Prostate gland (tissue), 2 donors: ENCODE measurements around the gene PDZD11. TPM values are rescaled to one million over a fixed set of nuclear protein-coding genes. Genes with fewer than 3 reads are reported as not detected.
"Not testable (repeated sequence)": the region's sequence is repeated elsewhere in the genome, so short reads cannot be mapped to it uniquely, and the experiment has no call there.

Source experiments
- DNase-seq: peaks from one replicate; pipeline ENCODE4 v3.0.0-alpha.2; 2019; ENCODE audit warnings: low spot score
- H3K27ac ChIP-seq, 2 donors: fragments of 200-600 bp; sonication (generic); 2 replicates each; pipeline ENCODE4 v1.5.1; 2017 to 2019
- H3K27me3 ChIP-seq: fragments of 200-600 bp; sonication (generic); replicated peaks from 2 replicates; pipeline ENCODE4 v1.5.1; 2019; ENCODE audit not compliant: insufficient read depth
- H3K36me3 ChIP-seq, 2 donors: fragments of 200-600 bp; sonication (generic); 1 replicate in 1 of 2; 2 replicates in 1 of 2; pipeline versions ENCODE4 v1.5.1 to v1.8.1; 2017 to 2019
- H3K4me1 ChIP-seq: fragments of 200-600 bp; sonication (generic); replicated peaks from 2 replicates; pipeline ENCODE4 v1.5.1; 2019
- H3K4me3 ChIP-seq, 2 donors: fragments of 200-600 bp; sonication (generic); 2 replicates each; pipeline ENCODE4 v1.5.1; 2017 to 2019
- H3K9me3 ChIP-seq: fragments of 200-600 bp; sonication (generic); 2 replicates; pipeline ENCODE4 v1.5.1; 2017
- POLR2A ChIP-seq: fragments of 450-650 bp; IDR thresholded peaks from one replicate; pipeline ENCODE4 v1.6.1; 2016; ENCODE audit warnings: antibody characterized with exemption, mild to moderate bottlenecking
- POLR2AphosphoS5 ChIP-seq: sonication (generic); formaldehyde crosslinking; IDR thresholded peaks from one replicate; pipeline ENCODE4 v1.6.1; 2017; ENCODE audit warnings: antibody characterized with exemption
- WGBS: methylation state at CpG from one replicate; pipeline ENCODE4 v1.1.5; 2018; 5-methylcytosine and 5-hydroxymethylcytosine counted together
- intact Hi-C: fragments of 100-400 bp; cut with DNase I; formaldehyde crosslinking; loops from one replicate; pipeline ENCODE4 v1.14.2; 2022
- total RNA-seq, 2 donors: library from RNA; depleted of rRNA; stranded (reverse); fragments of >200 nt; gene quantifications; one replicate each; pipeline ENCODE4 v1.1.0, GENCODE V29; 2016
- TF ChIP-seq, protein P1 (sequence below), 4 experiments: fragments of 200-600 bp in 2 of 4; fragments of 450-650 bp in 2 of 4; sonication (generic) in 2 of 4; IDR thresholded peaks; 1 replicate in 3 of 4; 2 replicates in 1 of 4; pipeline ENCODE4 v1.5.1; 2016 to 2019; ENCODE audit warnings: antibody characterized with exemption in 4 of 4, mild to moderate bottlenecking in 2 of 4, moderate library complexity in 2 of 4

PDZD11 gene
- total RNA-seq, 2 donors from 2014 or later: 24.2 to 34.2 TPM

DNA sequence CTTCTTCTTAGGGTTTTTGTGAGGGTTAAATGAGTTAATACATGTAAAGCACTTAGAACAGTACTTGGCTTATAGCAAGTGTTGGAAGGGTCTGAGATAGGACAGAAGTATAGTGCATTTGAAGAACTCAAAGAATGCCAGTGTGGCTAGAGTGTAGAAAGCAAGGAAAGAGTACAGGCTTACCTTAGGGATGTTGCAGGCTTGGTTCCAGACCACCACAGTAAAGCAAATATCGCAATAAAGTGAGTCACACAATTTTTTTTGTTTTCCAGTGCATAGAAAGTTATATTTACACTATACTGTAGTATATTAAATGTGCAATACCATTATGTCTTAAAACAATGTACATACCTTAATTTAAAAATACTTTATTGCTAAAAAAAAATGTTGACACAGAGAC lies 41.4 kb upstream of the PDZD11 start:
- H3K36me3 ChIP-seq: no peaks in the 10 kb centered on the region
- intact Hi-C loops: no loop called here
- H3K4me3 ChIP-seq: no peak overlapping the region
- H3K27ac ChIP-seq: no peak overlapping the region
- H3K9me3 ChIP-seq: no peaks in the 10 kb centered on the region
- TF ChIP-seq POLR2A: no peak
- TF ChIP-seq, protein P1, sequence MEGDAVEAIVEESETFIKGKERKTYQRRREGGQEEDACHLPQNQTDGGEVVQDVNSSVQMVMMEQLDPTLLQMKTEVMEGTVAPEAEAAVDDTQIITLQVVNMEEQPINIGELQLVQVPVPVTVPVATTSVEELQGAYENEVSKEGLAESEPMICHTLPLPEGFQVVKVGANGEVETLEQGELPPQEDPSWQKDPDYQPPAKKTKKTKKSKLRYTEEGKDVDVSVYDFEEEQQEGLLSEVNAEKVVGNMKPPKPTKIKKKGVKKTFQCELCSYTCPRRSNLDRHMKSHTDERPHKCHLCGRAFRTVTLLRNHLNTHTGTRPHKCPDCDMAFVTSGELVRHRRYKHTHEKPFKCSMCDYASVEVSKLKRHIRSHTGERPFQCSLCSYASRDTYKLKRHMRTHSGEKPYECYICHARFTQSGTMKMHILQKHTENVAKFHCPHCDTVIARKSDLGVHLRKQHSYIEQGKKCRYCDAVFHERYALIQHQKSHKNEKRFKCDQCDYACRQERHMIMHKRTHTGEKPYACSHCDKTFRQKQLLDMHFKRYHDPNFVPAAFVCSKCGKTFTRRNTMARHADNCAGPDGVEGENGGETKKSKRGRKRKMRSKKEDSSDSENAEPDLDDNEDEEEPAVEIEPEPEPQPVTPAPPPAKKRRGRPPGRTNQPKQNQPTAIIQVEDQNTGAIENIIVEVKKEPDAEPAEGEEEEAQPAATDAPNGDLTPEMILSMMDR (IDR thresholded peaks at IDR 0.05): no peak
- no peak for TF ChIP-seq POLR2AphosphoS5
- WGBS: 92% methylated on average over 1 of the region's 1 CpG
- H3K27me3 ChIP-seq: no peaks in the 10 kb centered on the region
- DNase-seq: no peak
- H3K4me1 ChIP-seq: no peaks in the 10 kb centered on the region

DNA sequence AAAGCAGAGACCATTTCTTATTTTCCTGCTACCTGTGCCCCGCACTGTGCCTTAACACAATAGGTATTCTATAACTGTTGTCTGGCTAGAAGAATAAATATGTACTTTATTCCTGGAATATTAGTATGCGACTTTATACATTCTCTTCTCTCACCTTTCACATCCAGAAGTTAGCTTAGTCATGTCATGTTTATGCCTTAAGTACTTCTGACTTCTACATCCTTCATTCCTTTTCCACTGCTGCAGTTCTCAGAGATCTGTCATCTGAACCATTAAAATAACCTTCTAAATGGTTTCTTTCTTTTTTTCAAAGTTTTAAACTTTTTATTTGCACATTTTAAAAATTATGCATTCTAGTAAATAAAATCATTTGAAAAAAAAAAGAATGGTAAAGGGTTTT lies 34.6 kb upstream of the PDZD11 start:
- no peaks in the 10 kb centered on the region for H3K27me3 ChIP-seq
- H3K4me1 ChIP-seq: no peaks in the 10 kb centered on the region
- no peak for DNase-seq
- no peaks in the 10 kb centered on the region for H3K9me3 ChIP-seq
- intact Hi-C loops: no loop called here
- TF ChIP-seq, protein P1 (IDR thresholded peaks at IDR 0.05): no peak
- H3K36me3 ChIP-seq: no peaks in the 10 kb centered on the region
- 84% methylated on average over 2 of the region's 2 CpGs for WGBS
- H3K27ac ChIP-seq: no peak overlapping the region
- no peak overlapping the region for H3K4me3 ChIP-seq

DNA sequence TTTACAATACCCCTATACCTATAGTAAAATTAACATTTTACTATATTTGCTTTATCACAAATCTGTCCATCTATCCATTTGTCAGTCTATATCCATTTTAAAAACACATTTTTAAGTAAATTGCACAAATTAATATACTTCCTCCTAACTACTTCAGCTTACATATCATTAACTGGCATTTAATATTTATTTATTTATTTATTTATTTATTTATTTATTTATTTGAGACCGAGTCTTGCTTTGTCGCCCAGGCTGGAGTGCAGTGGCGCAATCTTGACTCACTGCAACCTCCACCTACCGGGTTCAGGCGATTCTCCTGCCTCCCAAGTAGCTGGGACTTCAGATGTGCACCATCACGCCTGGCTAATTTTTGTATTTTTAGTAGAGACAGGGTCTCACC lies 33.9 kb upstream of the PDZD11 start:
- H3K27me3 ChIP-seq, H3K4me3 ChIP-seq, H3K36me3 ChIP-seq, intact Hi-C loops, H3K27ac ChIP-seq, H3K4me1 ChIP-seq, H3K9me3 ChIP-seq, DNase-seq: not testable (repeated sequence)
- WGBS: 98% methylated on average over 6 of the region's 6 CpGs

DNA sequence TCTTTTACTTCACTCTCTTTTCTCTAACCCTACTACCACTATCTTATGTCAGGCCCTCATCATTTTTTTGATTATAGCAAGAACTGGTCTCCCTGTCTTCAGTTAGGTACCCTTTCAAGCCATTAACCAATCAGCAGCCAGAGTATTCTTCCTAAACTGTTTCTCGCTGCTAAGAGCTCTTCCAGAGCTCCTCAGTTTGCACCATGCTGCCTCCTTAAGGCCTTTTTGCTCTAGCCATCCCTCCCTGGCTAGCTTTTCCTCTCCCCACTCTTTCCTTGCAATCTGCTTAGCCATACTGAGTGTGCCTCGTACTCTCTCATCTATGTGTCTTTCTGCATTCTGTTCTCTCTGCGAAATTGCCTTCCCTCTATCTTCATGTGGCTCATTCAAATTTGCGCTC lies 33.1 kb upstream of the PDZD11 start:
- DNase-seq: no peak
- WGBS: 96% methylated on average over 4 of the region's 4 CpGs

DNA sequence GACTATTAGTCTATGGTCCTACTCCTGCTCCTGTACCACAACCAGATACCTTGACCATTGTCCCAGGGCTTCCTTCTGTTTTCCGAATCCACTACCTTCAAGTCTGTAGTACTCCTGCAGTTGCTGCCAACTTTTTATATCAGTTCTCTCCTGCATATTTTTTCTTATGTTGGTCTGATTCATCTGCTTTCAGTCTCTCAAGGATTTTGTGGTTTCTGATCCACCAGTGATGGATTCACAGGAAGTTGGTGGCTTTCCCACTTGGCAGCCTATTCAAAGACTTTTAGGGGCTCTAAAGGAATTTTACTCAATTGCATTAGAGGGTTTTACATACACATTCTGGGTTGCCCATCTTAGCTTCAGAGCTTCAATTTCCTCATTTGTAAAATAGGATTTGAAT lies 23.8 kb upstream of the PDZD11 start:
- no peak for DNase-seq
- intact Hi-C loops: no loop called here
- no peak overlapping the region for H3K4me3 ChIP-seq
- H3K27me3 ChIP-seq: no peaks in the 10 kb centered on the region
- TF ChIP-seq, protein P1 (IDR thresholded peaks at IDR 0.05): no peak
- TF ChIP-seq POLR2A: no peak
- TF ChIP-seq POLR2AphosphoS5: no peak
- WGBS: 100% methylated on average over 1 of the region's 1 CpG
- no peaks in the 10 kb centered on the region for H3K9me3 ChIP-seq
- no peaks in the 10 kb centered on the region for H3K36me3 ChIP-seq
- no peak overlapping the region for H3K27ac ChIP-seq
- no peaks in the 10 kb centered on the region for H3K4me1 ChIP-seq

More for the DNA sequence above, 33.1 kb upstream of the PDZD11 start:
- Histone ChIP-seq H3K36me3 (no peaks in the 10 kb centered on the region), H3K4me3 (no peak overlapping the region), H3K9me3 (no peaks in the 10 kb centered on the region), H3K27me3 (no peaks in the 10 kb centered on the region), H3K4me1 (no peaks in the 10 kb centered on the region), H3K27ac (no peak overlapping the region)
- no peak for TF ChIP-seq POLR2AphosphoS5
- no peak for TF ChIP-seq POLR2A
- TF ChIP-seq, protein P1 (IDR thresholded peaks at IDR 0.05): no peak
- intact Hi-C loops: no loop called here
